ENCODE data around the gene STING1. TPM values are rescaled to one million over a fixed set of nuclear protein-coding genes. Genes with fewer than 3 reads are reported as not detected.
A peak's percentile ranks its signal among the peaks of the same experiment; 100 is the strongest.

STING1 gene
- total RNA-seq, 1 experiment from 2014 or later = 1.6 TPM

GRCh38 chr5:139470821-139471300, 11.7 kb downstream of the STING1 start, which contains the start of gene SMIM33:
TSS of gene SMIM33 (plus strand) at chr5:139471004. CDS start at chr5:139471122, 118 bp downstream.
- TF ChIP-seq E2F1 (CRISPR knock-in tag; IDR thresholded peaks at IDR 0.05) (no peak), SMAD4 (CRISPR knock-in tag; IDR thresholded peaks at IDR 0.05) (no peak), ELF4 (CRISPR knock-in tag; IDR thresholded peaks at IDR 0.05; ENCODE audit: low read depth) (no peak), EMX1 (CRISPR knock-in tag; IDR thresholded peaks at IDR 0.05) (no peak), ERG (CRISPR knock-in tag; IDR thresholded peaks at IDR 0.05) (no peak), JUN (CRISPR knock-in tag; IDR thresholded peaks at IDR 0.05) (no peak), RELA (CRISPR knock-in tag; IDR thresholded peaks at IDR 0.05; ENCODE audit: borderline replicate concordance) (no peak), ETV6 (CRISPR knock-in tag; IDR thresholded peaks at IDR 0.05) (no peak), SP1 (CRISPR knock-in tag; conservative IDR thresholded peaks at IDR 0.05) (no peak), KAT7 (CRISPR knock-in tag; IDR thresholded peaks at IDR 0.05; ENCODE audit: borderline replicate concordance) (no peak), JAZF1 (CRISPR knock-in tag; IDR thresholded peaks at IDR 0.05) (no peak), NFE2L1 (CRISPR knock-in tag; IDR thresholded peaks at IDR 0.05) (no peak), TEAD1 (CRISPR knock-in tag; IDR thresholded peaks at IDR 0.05) (no peak)
- TF ChIP-seq, protein P1, sequence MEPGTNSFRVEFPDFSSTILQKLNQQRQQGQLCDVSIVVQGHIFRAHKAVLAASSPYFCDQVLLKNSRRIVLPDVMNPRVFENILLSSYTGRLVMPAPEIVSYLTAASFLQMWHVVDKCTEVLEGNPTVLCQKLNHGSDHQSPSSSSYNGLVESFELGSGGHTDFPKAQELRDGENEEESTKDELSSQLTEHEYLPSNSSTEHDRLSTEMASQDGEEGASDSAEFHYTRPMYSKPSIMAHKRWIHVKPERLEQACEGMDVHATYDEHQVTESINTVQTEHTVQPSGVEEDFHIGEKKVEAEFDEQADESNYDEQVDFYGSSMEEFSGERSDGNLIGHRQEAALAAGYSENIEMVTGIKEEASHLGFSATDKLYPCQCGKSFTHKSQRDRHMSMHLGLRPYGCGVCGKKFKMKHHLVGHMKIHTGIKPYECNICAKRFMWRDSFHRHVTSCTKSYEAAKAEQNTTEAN (CRISPR knock-in tag; IDR thresholded peaks at IDR 0.05) = no peak
- TF ChIP-seq, protein P2, sequence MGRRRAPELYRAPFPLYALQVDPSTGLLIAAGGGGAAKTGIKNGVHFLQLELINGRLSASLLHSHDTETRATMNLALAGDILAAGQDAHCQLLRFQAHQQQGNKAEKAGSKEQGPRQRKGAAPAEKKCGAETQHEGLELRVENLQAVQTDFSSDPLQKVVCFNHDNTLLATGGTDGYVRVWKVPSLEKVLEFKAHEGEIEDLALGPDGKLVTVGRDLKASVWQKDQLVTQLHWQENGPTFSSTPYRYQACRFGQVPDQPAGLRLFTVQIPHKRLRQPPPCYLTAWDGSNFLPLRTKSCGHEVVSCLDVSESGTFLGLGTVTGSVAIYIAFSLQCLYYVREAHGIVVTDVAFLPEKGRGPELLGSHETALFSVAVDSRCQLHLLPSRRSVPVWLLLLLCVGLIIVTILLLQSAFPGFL (CRISPR knock-in tag; IDR thresholded peaks at IDR 0.05; ENCODE audit: borderline replicate concordance) = no peak
- DNase-seq (ENCODE audit: low spot score) = no peak
- Mint-ChIP-seq H3K27ac (no peak within 1 kb of the TSS), H3K9me3 (no peaks in the 10 kb centered on the region), H3K36me3 (no peaks in the 10 kb centered on the region), H3K4me3 (no peak within 1 kb of the TSS), H3K27me3 (ENCODE audit: low read depth) (peaks cover 4% of the 10 kb centered on the region; the same call in 1 of the 2 replicates), H3K4me1 (peaks cover 33% of the 10 kb centered on the region)
- ChIA-PET CTCF (interaction anchor here (1.3 kb wide), 1 partner anchor 48 kb away, joined by 8 read pairs; no protein-coding TSS in a partner anchor), POLR2A (interaction anchor here (0.6 to 1.1 kb wide), 2 partner anchors 9 to 38 kb away, joined by 3 to 4 read pairs; no protein-coding TSS in a partner anchor)
- ATAC-seq = no peak

- Mint-ChIP-seq H3K4me1 (peaks cover 27% of the 10 kb centered on the region), H3K27ac (peak overlapping the region; percentile 36; the same call in 1 of the 2 replicates), H3K4me3 (no peak overlapping the region), H3K36me3 (no peaks in the 10 kb centered on the region), H3K27me3 (ENCODE audit: low read depth) (peaks cover 4% of the 10 kb centered on the region; the same call in 1 of the 2 replicates), H3K9me3 (no peaks in the 10 kb centered on the region)
- CTCF ChIA-PET = interaction anchor here (1.0 kb wide), 1 partner anchor 46 kb away, joined by 3 read pairs; no protein-coding TSS in a partner anchor
- ATAC-seq (peak; percentile 72), DNase-seq (ENCODE audit: low spot score) (peak; percentile 45)
- POLR2A ChIA-PET = no interaction called here
- TF ChIP-seq HMGA2 (CRISPR knock-in tag; IDR thresholded peaks at IDR 0.05) (no peak), FOXJ3 (CRISPR knock-in tag; IDR thresholded peaks at IDR 0.05; ENCODE audit: borderline replicate concordance) (no peak), ZBTB21 (CRISPR knock-in tag; IDR thresholded peaks at IDR 0.05; ENCODE audit: borderline replicate concordance) (no peak), MYBL2 (CRISPR knock-in tag; IDR thresholded peaks at IDR 0.05) (no peak), GABPB1 (CRISPR knock-in tag; IDR thresholded peaks at IDR 0.05) (no peak), CBFB (CRISPR knock-in tag; IDR thresholded peaks at IDR 0.05; ENCODE audit: low read depth) (no peak), SP1 (CRISPR knock-in tag; conservative IDR thresholded peaks at IDR 0.05) (no peak), NFATC4 (CRISPR knock-in tag; IDR thresholded peaks at IDR 0.05) (no peak)
- TF ChIP-seq, protein P3, sequence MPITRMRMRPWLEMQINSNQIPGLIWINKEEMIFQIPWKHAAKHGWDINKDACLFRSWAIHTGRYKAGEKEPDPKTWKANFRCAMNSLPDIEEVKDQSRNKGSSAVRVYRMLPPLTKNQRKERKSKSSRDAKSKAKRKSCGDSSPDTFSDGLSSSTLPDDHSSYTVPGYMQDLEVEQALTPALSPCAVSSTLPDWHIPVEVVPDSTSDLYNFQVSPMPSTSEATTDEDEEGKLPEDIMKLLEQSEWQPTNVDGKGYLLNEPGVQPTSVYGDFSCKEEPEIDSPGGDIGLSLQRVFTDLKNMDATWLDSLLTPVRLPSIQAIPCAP (CRISPR knock-in tag; IDR thresholded peaks at IDR 0.05) = no peak
- TF ChIP-seq, protein P4, sequence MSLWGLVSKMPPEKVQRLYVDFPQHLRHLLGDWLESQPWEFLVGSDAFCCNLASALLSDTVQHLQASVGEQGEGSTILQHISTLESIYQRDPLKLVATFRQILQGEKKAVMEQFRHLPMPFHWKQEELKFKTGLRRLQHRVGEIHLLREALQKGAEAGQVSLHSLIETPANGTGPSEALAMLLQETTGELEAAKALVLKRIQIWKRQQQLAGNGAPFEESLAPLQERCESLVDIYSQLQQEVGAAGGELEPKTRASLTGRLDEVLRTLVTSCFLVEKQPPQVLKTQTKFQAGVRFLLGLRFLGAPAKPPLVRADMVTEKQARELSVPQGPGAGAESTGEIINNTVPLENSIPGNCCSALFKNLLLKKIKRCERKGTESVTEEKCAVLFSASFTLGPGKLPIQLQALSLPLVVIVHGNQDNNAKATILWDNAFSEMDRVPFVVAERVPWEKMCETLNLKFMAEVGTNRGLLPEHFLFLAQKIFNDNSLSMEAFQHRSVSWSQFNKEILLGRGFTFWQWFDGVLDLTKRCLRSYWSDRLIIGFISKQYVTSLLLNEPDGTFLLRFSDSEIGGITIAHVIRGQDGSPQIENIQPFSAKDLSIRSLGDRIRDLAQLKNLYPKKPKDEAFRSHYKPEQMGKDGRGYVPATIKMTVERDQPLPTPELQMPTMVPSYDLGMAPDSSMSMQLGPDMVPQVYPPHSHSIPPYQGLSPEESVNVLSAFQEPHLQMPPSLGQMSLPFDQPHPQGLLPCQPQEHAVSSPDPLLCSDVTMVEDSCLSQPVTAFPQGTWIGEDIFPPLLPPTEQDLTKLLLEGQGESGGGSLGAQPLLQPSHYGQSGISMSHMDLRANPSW (CRISPR knock-in tag; conservative IDR thresholded peaks at IDR 0.05; ENCODE audit: low read depth) = no peak
- TF ChIP-seq, protein P5, sequence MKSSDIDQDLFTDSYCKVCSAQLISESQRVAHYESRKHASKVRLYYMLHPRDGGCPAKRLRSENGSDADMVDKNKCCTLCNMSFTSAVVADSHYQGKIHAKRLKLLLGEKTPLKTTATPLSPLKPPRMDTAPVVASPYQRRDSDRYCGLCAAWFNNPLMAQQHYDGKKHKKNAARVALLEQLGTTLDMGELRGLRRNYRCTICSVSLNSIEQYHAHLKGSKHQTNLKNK (CRISPR knock-in tag; IDR thresholded peaks at IDR 0.05) = no peak
These were observed 14.1 kb downstream of the STING1 start for GRCh38 chr5:139468421-139468931.
